HEK293T (cell line): ENCODE data around the gene ANKRD44.

ENCODE experiments used
- BHLHE40 ChIP-seq: fragments of 450-650 bp; IDR thresholded peaks from 2 replicates; pipeline ENCODE4 v1.6.1; 2016; ENCODE audit warnings: mild to moderate bottlenecking, moderate library complexity, borderline replicate concordance
- ELF4 ChIP-seq: fragments of 450-650 bp; IDR thresholded peaks from 2 replicates; pipeline ENCODE4 v1.6.1; 2017; ENCODE audit warnings: antibody characterized with exemption
- FOXA1 ChIP-seq: fragments of 450-650 bp; IDR thresholded peaks from 2 replicates; pipeline ENCODE4 v1.6.1; 2016; ENCODE audit warnings: mild to moderate bottlenecking
- FOXK2 ChIP-seq: fragments of 450-650 bp; IDR thresholded peaks from 2 replicates; pipeline ENCODE4 v1.6.1; 2016; ENCODE audit warnings: mild to moderate bottlenecking
- LEF1 ChIP-seq: fragments of 450-650 bp; IDR thresholded peaks from 2 replicates; pipeline ENCODE4 v1.6.1; 2017; ENCODE audit warnings: mild to moderate bottlenecking, borderline replicate concordance
- SP1 ChIP-seq: fragments of 450-650 bp; IDR thresholded peaks from 2 replicates; pipeline ENCODE4 v1.6.1; 2017
- SUZ12 ChIP-seq: fragments of 450-650 bp; IDR thresholded peaks from 2 replicates; pipeline ENCODE4 v1.6.1; 2016; ENCODE audit warnings: mild to moderate bottlenecking
- TARDBP ChIP-seq: fragments of 450-650 bp; IDR thresholded peaks from 2 replicates; pipeline ENCODE4 v1.6.1; 2016
- ZNF384 ChIP-seq: fragments of 450-650 bp; IDR thresholded peaks from 2 replicates; pipeline ENCODE4 v1.6.1; 2016
- TF ChIP-seq, protein P1 (sequence below): fragments of 450-650 bp; IDR thresholded peaks from 2 replicates; pipeline ENCODE4 v1.6.1; 2016

DNA sequence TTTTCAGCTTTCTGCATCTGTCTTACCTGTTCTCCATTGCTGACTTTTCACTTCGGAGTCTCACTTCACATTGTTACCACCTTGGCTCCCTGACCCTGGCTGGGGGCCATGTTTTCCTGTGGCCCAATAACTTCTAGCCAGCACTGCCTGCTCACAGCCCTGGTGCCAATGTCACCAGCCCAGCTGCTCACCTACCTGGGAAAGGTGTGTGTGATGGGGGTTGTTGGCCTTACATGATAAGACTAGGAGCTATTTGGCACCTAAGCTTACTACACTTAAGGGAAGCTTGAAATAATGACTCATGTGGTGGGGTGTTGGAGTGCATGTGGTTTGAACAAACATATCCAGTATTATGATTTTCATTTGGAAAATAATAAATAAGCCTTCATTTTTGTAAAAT, 346.6 kb downstream of the ANKRD44 start:
- no peak for TF ChIP-seq TARDBP
- no peak for TF ChIP-seq FOXK2
- TF ChIP-seq BHLHE40: no peak
- TF ChIP-seq LEF1: no peak
- TF ChIP-seq SP1: no peak
- TF ChIP-seq, protein P1, sequence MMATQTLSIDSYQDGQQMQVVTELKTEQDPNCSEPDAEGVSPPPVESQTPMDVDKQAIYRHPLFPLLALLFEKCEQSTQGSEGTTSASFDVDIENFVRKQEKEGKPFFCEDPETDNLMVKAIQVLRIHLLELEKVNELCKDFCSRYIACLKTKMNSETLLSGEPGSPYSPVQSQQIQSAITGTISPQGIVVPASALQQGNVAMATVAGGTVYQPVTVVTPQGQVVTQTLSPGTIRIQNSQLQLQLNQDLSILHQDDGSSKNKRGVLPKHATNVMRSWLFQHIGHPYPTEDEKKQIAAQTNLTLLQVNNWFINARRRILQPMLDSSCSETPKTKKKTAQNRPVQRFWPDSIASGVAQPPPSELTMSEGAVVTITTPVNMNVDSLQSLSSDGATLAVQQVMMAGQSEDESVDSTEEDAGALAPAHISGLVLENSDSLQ: no peak
- no peak for TF ChIP-seq ZNF384
- no peak for TF ChIP-seq ELF4
- TF ChIP-seq SUZ12: no peak
- TF ChIP-seq FOXA1: no peak
